HG02870 (cell line): ENCODE results near the gene GAPDH.
"Not testable (repeated sequence)": the region's sequence is repeated elsewhere in the genome, so short reads cannot be mapped to it uniquely, and the experiment has no call there.

Source experiments
- ATAC-seq: cut with Tn5 transposase; IDR thresholded peaks from one replicate; pipeline ENCODE4 v1.9.1; 2021; ENCODE audit warnings: mild to moderate bottlenecking, moderate library complexity; ENCODE audit not compliant: unreplicated experiment

GAPDH gene

DNA sequence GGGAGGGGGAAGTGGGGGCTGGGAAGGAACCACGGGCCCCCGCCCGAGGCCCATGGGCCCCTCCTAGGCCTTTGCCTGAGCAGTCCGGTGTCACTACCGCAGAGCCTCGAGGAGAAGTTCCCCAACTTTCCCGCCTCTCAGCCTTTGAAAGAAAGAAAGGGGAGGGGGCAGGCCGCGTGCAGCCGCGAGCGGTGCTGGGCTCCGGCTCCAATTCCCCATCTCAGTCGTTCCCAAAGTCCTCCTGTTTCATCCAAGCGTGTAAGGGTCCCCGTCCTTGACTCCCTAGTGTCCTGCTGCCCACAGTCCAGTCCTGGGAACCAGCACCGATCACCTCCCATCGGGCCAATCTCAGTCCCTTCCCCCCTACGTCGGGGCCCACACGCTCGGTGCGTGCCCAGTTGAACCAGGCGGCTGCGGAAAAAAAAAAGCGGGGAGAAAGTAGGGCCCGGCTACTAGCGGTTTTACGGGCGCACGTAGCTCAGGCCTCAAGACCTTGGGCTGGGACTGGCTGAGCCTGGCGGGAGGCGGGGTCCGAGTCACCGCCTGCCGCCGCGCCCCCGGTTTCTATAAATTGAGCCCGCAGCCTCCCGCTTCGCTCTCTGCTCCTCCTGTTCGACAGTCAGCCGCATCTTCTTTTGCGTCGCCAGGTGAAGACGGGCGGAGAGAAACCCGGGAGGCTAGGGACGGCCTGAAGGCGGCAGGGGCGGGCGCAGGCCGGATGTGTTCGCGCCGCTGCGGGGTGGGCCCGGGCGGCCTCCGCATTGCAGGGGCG, at the start of gene GAPDH:
Gene GAPDH (plus strand): TSS at position 595 of the 772 bp plus-strand sequence. CDS start 316 bp downstream, outside the sequence.
- ATAC-seq: peak; percentile 52

DNA sequence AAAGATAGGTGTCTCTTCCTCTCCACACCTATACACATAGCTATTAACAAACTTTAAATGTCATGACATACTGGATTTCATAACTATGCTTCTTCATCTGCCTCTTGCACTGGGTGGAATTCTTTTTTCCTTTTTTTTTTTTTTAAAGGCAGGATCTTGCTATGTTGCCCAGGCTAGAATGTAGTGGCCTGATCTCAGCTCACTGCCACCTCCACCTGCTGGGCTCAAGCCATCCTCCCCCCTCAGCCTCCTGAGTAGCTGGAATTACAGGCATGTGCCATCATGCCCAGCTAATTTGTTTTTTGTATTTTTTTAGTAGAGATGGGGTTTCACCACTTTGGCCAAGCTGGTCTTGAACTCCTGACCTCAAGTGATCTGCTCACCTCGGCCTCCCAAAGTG, 46.1 kb upstream of the GAPDH start:
- no peak for ATAC-seq

DNA sequence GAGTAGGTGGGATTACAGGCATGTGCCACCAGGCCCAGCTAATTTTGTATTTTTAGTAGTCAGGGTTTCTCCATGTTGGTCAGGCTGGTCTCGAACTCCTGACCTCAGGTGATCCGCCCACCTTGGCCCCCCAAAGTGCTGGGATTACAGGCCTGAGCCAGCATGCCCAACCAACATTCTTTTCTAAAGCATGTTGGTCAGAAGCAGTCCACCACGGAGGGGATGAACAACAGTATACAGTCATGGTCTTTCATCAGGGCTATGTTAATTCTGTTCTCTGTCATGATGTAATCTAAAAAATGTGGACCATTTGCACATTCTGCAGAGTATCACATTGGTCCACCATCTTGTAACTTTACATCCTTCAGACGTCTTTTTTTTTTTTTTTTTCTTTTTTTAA, 44.9 kb upstream of the GAPDH start:
- ATAC-seq: no peak

DNA sequence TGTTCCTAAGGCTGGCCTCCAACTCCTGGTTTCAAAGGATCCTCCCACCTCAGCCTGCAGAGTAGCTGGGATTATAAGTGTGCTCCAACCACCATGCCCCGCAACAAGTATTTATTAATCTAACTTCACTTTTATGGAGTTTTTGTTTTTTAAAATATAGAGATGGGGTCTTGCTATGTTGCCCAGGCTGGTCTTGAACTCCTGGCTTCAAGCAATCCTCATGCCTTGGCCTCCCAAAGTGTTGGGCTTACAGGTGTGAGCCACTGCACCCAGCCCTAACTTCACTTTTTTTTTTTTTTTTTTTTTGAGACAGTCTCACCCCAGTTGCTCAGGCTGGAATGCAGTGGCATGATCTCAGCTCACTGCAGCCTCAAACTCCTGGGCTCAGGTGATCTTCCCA, 43.6 kb upstream of the GAPDH start:
- ATAC-seq: not testable (repeated sequence)

DNA sequence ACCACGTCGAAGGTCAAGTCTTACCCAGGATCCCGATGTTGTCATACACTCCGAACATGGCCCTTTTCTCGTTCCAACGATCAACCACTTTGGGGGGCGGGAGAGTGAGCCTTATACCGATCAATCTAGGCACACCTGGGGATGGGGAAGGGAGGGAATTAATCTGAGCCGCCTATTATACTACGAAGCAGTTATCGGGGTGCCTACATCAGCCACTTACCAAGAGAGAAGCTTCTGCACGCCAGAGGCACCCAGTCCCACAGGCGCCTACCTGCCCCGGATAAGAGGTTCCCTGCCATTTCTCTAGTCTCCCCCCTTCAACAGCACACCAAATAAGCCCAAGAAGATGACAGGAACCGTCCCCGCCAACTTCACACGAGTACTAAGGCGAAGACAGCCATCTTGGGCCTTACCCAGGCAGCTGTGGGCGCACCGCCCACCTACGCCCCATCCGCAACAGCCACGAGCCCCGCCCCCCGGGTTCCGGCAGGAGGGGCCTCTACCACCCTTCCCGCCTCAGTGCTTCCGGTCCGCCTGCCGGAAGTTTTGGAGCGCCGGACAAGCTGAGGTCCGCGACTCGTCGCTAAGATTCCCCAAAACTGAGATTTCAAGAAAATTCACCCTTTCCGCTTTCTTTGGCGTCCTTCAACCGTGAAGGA, 41.4 kb upstream of the GAPDH start, which contains the start of gene MRPL51:
Gene MRPL51 (minus strand): TSS at position 425 of the 659 bp plus-strand sequence. CDS start 126 bp downstream, at position 299.
- peak; percentile 52 for ATAC-seq

DNA sequence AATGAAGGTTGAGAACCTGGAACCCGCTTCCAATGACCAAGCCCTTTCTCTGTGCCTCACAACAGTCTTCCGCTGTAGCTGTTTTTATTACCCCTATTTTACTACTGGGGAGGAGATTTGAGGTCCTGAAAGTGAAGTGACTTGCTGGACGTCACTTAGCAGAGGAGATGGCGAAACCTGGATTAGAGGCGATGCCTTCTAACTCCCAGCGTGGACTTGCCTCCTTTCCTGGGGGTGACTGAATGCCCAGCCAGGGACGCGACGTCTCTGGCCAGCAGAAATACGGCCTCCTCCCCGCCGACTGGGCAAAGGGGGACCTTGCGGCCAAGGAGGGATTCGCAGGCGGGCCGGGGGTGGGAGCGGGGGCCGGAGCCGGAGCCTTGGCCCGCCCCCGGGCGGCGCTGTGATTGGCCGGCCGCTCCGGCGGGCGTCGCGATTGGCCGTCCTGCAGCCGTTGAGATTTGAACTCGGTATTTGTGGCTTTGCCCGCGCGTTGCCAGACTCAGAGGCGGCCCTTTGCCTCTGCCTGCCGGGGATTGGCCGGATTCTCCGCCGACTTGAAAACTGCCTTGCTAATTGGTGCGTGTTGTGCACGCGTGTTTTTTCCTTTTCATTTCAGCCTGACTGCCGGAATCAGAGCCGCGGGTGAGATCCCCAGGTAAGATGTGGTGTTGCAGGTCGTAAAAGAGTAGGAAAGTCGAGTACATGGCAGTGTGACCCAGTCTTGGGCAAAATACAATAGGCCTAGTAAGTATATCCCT, 40.6 kb upstream of the GAPDH start, which contains the start of gene NCAPD2:
Gene NCAPD2 (plus strand): TSS at position 606 of the 761 bp plus-strand sequence. CDS start 997 bp downstream, outside the sequence.
- peak; percentile 88 for ATAC-seq

DNA sequence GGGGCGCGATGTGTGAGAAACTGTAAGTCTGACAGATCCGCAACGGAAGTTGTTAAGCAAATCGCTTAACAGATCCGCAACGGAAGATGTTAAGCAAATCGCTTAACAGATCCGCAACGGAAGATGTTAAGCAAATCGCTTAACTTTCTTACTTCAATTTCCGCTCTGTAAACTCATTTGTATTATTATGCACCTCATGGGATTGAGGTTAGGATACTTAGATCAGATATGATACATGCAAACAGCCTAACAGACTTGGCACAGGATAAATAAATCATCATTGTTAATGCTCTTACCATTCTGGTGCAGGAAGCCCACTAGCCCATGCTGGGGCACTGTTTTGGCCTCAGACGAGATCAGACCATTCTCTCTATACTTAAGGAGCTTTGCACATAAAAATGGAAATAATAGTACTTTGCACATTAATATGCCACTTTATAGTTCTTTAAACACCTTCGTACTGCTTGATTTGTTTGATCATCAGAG, 40.0 kb upstream of the GAPDH start:
- no peak for ATAC-seq

DNA sequence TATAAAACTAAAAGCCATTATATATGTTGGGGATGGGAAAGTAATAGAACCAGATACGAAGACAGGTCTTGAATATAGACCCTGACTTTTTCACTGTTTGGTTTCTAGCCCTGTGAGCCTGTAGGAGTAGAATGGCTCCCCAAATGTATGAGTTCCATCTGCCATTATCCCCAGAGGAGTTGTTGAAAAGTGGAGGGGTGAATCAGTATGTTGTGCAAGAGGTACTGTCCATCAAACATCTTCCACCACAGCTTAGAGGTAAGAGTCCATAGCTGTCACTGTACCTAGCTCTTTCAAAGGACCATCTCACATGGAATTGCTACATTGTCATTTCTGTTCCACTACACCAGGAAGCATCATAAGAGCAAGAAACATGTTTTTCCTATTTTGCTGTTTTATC, 39.3 kb upstream of the GAPDH start:
- ATAC-seq: no peak

DNA sequence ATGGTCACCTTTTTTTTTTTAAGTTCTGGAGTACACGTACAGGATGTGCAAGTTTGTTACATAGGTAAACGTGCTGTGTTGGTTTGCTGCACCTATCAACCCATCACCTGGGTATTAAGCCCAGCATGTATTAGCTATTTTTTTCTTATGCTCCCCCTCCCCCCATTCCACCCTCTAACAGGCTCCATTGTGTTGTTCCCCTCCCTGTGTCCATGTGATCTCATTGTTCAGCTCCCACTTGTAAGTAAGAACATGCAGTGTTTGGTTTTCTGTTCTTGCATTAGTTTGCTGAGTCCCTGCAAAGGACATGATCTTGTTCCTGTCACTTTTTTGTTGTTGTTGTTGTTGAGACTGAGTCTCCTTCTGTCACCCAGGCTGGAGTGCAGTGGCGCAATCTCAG, 37.0 kb upstream of the GAPDH start:
- ATAC-seq: not testable (repeated sequence)

DNA sequence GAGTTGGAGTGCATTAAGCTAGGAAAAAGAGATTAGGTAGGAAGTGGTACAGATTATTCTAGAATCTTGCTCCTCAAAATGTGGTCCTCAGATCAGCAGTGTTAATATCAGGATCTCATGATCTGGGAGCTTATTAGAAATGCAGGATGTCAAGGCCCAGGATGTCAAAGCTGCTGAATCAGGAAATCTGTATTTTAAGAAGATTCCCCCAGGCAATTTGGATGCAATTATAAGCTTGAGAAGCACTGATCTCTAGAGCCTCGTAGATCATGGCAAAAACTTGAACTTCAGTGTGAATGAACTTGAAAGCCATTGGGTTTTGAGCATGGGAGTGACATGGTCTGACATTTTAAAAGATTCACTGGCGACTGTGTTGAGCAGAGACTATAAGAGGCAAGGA, 33.9 kb upstream of the GAPDH start:
- ATAC-seq: no peak

DNA sequence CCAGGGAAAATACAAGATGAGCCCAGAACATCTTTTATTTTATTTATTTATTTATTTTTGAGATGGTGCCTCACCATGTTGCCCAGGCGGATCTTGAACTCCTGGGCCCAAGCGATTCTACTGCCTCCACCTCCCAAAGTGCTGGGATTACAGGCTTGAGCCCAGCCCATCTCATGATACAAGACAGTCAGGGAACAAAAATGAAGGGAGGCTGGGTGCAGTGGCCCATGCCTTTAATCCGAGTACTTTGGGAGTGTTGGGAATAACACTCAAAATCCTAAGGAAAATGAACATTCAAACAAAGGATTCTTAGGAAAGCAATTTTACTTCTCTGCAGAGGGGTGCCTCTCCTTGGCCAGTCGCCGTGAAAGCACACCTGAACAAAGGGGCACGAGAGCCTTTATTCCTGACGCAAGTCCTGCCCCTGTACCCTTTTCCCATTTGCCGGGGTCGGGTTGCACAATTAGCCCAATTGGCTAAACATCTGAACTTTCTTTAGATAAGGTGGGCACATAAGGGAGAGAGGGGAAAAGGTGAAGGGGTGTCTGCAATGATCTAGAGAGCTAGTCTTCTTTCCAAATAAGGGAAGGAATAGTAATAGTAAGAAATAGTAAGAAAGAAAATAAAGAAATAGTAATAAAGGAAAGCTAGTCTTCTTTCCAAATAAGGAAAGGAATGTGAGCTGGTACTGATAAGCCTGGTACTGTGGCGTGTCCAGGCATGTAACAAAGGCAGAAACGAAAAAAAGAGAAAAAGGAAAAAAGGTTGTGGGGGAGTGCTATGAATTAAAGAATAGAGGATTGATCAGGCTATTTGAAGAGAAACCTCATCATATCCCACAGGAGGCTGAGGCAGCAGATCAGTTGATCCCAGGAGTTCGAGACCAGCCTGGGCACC, 27.0 kb upstream of the GAPDH start:
- no peak for ATAC-seq

DNA sequence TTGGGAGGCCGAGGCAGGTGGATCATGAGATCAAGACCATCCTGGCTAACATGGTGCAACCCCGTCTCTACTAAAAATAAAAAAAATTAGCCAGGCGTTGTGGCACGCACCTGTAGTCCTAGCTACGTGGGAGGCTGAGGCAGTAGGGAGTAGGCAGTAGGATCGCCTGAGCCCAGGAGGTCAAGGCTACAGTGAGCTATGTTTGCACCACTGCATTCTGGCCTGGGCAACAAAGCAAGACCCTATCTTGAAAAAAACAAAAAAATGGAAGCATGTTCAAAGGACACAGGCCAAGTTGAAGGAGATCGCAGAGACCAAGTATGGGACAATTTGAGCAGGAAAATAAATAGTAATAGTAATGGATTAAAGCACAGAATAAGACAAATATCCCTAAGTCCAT, 26.2 kb upstream of the GAPDH start:
- ATAC-seq: no peak

DNA sequence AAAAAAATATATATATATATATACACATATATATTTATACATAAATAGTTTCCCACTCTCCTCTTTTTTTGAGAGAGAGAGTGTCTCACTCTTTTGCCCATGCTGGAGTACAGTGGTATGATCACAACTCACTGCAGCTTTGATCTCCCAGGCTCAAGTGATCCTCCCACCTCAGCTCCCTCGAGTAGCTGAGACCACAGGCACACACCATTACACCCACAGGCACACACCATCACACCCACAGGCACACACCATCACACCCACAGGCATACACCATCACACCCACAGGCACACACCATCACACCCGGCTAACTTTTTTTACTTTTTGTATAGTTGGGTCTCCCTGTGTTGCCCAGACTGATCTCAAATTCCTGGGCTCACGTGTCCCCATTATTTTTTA, 14.1 kb upstream of the GAPDH start:
- no peak for ATAC-seq

DNA sequence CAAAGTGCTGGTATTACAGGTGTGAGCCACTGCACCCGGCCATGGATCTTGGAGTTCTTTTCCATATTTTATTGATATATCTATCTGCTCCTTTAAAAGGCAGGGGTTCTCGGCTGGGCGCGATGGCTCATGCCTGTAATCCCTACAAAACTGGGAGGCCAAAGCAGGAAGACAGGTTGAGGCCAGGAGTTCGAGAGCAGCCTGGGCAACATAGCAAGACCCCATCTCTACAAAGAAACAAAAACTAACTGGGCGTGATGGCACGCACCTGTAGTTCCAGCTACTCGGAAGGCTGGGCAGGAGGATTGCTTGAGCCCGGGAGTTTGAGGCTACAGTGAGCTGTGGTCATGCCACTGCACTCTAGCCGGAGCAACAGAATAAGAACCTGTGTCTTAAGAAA, 12.1 kb upstream of the GAPDH start:
- ATAC-seq: no peak

DNA sequence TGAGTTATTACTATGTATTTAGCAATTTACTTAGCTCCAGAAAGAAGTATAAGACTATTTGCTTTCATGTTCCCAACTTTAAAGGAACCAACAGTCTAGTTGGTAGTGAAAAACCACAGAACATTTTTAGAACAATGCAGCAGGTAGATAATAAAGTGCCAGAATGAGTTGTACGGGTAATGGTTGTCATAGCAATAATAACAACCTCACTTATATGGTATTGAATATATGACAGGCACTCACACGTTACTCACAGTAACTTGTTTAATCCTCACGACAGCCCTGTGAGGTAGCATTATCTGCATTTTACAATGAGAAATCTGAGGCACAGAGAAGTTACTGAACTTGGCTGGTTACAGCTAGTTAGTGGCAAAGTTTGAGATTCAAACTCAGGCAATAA, 10.6 kb upstream of the GAPDH start:
- ATAC-seq: no peak

DNA sequence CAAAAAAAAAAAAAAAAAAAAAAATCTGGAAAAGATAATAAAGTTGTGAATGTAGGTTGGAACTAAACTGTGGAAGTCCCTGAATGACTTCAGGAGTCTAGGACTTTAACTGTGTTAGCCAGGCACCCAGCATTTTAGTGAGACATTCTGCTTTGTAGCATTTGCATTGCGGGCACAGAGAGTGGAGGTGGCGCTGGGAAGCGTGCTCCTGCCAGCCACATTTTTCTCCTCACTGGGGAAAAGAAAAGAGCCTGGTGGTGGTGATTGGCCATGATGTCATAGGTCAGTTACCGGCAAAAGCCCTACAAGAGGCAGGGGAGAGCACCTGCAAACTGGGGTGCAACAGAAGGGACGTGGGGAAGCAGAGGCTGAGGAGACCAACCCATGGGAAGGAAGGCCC, 9.7 kb upstream of the GAPDH start:
- ATAC-seq: no peak

DNA sequence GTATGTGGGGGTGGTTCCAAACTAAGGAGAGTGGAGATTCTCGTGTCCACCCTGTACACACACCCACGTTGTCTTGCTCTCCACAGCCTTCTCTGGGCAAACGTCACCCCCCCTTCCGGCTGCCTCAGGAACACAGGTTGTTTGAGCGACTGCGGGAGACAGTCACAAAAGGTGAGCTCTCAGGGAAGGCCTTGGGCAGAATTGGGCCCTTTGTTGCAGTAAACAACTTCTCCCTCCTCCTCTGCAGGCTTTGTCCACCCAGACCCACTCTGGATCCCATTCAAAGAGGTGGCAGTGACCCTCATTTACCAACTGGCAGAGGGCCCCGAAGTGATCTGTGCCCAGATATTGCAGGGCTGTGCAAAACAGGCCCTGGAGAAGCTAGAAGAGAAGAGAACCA, 8.1 kb upstream of the GAPDH start:
- ATAC-seq: no peak

DNA sequence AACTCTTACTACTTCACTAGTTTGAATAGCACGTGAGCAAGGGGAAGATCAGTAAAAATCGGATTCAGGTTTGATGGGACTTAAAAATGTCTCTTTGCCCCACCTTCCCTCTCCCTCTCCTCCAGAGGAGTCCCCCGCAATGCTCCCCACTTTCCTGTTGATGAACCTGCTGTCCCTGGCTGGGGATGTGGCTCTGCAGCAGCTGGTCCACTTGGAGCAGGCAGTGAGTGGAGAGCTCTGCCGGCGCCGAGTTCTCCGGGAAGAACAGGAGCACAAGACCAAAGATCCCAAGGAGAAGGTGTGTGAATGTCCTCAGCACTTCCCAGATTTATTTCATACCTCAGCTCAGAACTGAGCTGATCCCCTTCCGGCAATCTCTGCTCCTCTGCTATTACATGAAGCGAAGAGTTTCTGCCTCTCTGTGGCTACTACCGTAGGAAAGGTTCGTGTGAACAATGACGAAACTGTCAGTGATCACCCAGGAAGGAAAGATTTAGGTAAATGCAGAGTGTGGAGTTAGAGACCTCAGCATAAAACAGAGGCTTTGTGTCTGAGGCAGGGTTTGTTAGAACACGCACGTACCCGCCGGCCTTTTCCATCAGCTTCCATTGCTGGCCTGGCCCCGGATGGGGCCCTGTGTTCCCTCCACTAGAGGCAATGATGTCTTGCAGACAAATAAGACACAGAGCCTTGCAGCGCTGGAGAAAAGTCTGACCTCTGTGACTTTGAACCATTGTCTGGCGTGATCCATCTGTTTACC, 7.4 kb upstream of the GAPDH start:
- ATAC-seq: no peak

DNA sequence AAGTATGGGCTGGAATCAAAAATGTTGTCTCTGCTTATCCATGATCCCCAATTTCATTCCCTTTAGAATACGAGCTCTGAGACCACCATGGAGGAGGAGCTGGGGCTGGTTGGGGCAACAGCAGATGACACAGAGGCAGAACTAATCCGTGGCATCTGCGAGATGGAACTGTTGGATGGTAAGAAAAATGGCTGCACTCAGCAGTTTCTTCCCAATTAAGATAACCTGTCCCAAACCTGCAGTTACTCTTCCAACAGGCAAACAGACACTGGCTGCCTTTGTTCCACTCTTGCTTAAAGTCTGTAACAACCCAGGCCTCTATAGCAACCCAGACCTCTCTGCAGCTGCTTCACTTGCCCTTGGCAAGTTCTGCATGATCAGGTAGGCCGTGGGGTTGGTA, 6.6 kb upstream of the GAPDH start:
- ATAC-seq: no peak
